ENCODE results near the gene PTPRU. TPM values are rescaled to one million over a fixed set of nuclear protein-coding genes. Genes with fewer than 3 reads are reported as not detected.
"Not testable (repeated sequence)": the region's sequence is repeated elsewhere in the genome, so short reads cannot be mapped to it uniquely, and the experiment has no call there.

Gene PTPRU
- total RNA-seq, 1 donor from 2014 or later = 0.24 TPM

- no peak overlapping the region for H3K27ac Mint-ChIP-seq
- CTCF ChIA-PET = no interaction called here
- H3K4me3 Mint-ChIP-seq = no peak overlapping the region
- no peaks in the 10 kb centered on the region for H3K9me3 Mint-ChIP-seq
- H3K27me3 Mint-ChIP-seq = no peaks in the 10 kb centered on the region
- no peak for TF ChIP-seq CTCF (IDR thresholded peaks at IDR 0.05)
- H3K4me1 Mint-ChIP-seq = no peaks in the 10 kb centered on the region
- ATAC-seq (ENCODE audit: low read depth) = no peak
- POLR2A ChIA-PET = interaction anchor here (0.6 kb wide), 1 partner anchor 351 kb away, joined by 4 read pairs; no protein-coding TSS in a partner anchor
- intact Hi-C loops (cut with micrococcal nuclease) = no loop called here
- H3K36me3 Mint-ChIP-seq (ENCODE audit: low read depth) = peaks cover 36% of the 10 kb centered on the region
- DNase-seq = no peak
Measured at GRCh38 chr1:29217633-29218032, 18.7 kb upstream of the PTPRU start.

- Mint-ChIP-seq H3K27me3 (no peaks in the 10 kb centered on the region), H3K27ac (no peak overlapping the region), H3K9me3 (no peaks in the 10 kb centered on the region), H3K36me3 (ENCODE audit: low read depth) (peaks cover 36% of the 10 kb centered on the region), H3K4me3 (no peak overlapping the region), H3K4me1 (no peaks in the 10 kb centered on the region)
- ATAC-seq (ENCODE audit: low read depth) = no peak
- POLR2A ChIA-PET = no interaction called here
- intact Hi-C loops (cut with micrococcal nuclease) = no loop called here
- no peak for DNase-seq
- no peak for TF ChIP-seq CTCF (IDR thresholded peaks at IDR 0.05)
- CTCF ChIA-PET = no interaction called here
Measured at GRCh38 chr1:29218223-29218622, 18.1 kb upstream of the PTPRU start.

- no peak overlapping the region for H3K4me3 Mint-ChIP-seq
- no peaks in the 10 kb centered on the region for H3K9me3 Mint-ChIP-seq
- ATAC-seq (ENCODE audit: low read depth) = no peak
- intact Hi-C loops (cut with micrococcal nuclease) = no loop called here
- DNase-seq = no peak
- H3K27ac Mint-ChIP-seq = no peak overlapping the region
- H3K36me3 Mint-ChIP-seq (ENCODE audit: low read depth) = peaks cover 27% of the 10 kb centered on the region
- ChIA-PET POLR2A (interaction anchor here (1.8 kb wide), 1 partner anchor 10 kb away, joined by 5 read pairs; the partner anchor contains the start of gene MECR), CTCF (interaction anchor here (1.3 kb wide), 1 partner anchor 1159 kb away, joined by 4 read pairs; no protein-coding TSS in a partner anchor)
- TF ChIP-seq CTCF (IDR thresholded peaks at IDR 0.05) = no peak
- no peaks in the 10 kb centered on the region for H3K27me3 Mint-ChIP-seq
- no peaks in the 10 kb centered on the region for H3K4me1 Mint-ChIP-seq
Measured at GRCh38 chr1:29221296-29221695, 15.0 kb upstream of the PTPRU start.

- H3K9me3 Mint-ChIP-seq; intact Hi-C loops (cut with micrococcal nuclease); H3K27me3 Mint-ChIP-seq; ATAC-seq (ENCODE audit: low read depth); H3K4me3 Mint-ChIP-seq; H3K4me1 Mint-ChIP-seq; DNase-seq; H3K27ac Mint-ChIP-seq: not testable (repeated sequence)
- H3K36me3 Mint-ChIP-seq (ENCODE audit: low read depth) = peaks cover 27% of the 10 kb centered on the region
- ChIA-PET CTCF (interaction anchor here (1.3 kb wide), 1 partner anchor 1158 kb away, joined by 4 read pairs; no protein-coding TSS in a partner anchor), POLR2A (interaction anchor here (1.8 kb wide), 1 partner anchor 9 kb away, joined by 5 read pairs; the partner anchor contains the start of gene MECR)
Measured at GRCh38 chr1:29222260-29222659, 14.1 kb upstream of the PTPRU start.

GRCh38 chr1:29222686-29223085 is 13.6 kb upstream of the PTPRU start:
- ChIA-PET CTCF (interaction anchor here (1.3 kb wide), 1 partner anchor 1158 kb away, joined by 4 read pairs; no protein-coding TSS in a partner anchor), POLR2A (interaction anchor here (1.8 kb wide), 1 partner anchor 8 kb away, joined by 5 read pairs; the partner anchor contains the start of gene MECR)
- no peak for TF ChIP-seq CTCF (IDR thresholded peaks at IDR 0.05)
- DNase-seq (no peak), ATAC-seq (ENCODE audit: low read depth) (no peak)
- Mint-ChIP-seq H3K9me3 (no peaks in the 10 kb centered on the region), H3K27me3 (no peaks in the 10 kb centered on the region), H3K4me3 (no peak overlapping the region), H3K27ac (no peak overlapping the region), H3K36me3 (ENCODE audit: low read depth) (peaks cover 27% of the 10 kb centered on the region), H3K4me1 (no peaks in the 10 kb centered on the region)
- intact Hi-C loops (cut with micrococcal nuclease) = no loop called here

GRCh38 chr1:29223521-29223920 is 12.8 kb upstream of the PTPRU start:
- TF ChIP-seq CTCF (IDR thresholded peaks at IDR 0.05) = no peak
- H3K4me1 Mint-ChIP-seq = no peaks in the 10 kb centered on the region
- H3K27me3 Mint-ChIP-seq = no peaks in the 10 kb centered on the region
- no peak overlapping the region for H3K27ac Mint-ChIP-seq
- ATAC-seq (ENCODE audit: low read depth) (no peak), DNase-seq (no peak)
- ChIA-PET POLR2A (no interaction called here), CTCF (no interaction called here)
- H3K36me3 Mint-ChIP-seq (ENCODE audit: low read depth) = peaks cover 27% of the 10 kb centered on the region
- H3K4me3 Mint-ChIP-seq = no peak overlapping the region
- H3K9me3 Mint-ChIP-seq = no peaks in the 10 kb centered on the region
- intact Hi-C loops (cut with micrococcal nuclease) = no loop called here

Data from activated B cell treated with CpG ODN at 0.5 μM for 24 hours (primary cell).